Measurements from ENCODE around the gene SUFU.

DNA sequence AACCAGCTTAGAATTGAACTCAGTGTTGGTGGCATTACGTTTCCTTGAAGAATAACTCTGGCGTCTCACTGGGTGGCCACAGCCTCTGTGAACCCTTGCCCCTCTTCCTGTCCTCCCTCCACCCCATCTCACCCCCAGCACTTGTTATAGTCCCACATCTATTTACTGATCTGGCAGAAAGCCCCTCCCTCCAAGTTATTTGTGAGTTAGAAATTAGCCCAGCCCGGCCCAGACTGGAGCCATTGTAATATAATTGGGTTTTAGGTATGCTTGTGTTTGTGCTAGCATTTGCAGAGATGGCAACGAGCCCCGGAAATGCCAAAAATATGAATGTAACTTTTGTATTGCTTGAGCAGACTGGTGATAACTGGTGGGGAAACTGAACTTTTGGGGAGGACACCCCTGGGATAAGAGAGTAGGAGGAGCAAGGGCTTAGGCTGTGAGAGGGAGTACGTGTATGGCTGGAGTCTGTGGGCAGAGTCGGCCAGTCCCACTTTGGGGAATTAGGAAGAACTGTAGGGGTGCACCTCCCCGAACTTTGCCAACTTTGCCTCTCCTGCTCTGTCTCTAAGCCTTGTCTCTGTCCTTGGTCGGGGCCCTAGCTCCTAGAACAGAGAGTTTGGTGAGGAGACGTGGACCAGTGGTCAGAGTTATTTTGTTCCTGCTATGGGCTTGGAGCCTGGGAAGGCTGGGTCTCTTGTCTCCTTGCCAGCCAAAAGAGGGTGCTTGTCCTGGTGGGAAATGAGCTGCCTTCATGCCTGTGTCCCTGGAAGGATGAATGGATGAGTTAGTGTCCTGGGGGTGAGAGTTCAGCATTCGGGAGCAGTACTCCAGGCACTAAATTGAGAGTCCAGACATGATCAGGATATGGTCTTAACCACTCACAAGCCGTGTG lies 121.2 kb downstream of the SUFU start:
- no peak for TF ChIP-seq EZH2 (IDR thresholded peaks at IDR 0.05; ENCODE audit: borderline replicate concordance, low read depth, low read length, severe bottlenecking)
- TF ChIP-seq, protein P1, sequence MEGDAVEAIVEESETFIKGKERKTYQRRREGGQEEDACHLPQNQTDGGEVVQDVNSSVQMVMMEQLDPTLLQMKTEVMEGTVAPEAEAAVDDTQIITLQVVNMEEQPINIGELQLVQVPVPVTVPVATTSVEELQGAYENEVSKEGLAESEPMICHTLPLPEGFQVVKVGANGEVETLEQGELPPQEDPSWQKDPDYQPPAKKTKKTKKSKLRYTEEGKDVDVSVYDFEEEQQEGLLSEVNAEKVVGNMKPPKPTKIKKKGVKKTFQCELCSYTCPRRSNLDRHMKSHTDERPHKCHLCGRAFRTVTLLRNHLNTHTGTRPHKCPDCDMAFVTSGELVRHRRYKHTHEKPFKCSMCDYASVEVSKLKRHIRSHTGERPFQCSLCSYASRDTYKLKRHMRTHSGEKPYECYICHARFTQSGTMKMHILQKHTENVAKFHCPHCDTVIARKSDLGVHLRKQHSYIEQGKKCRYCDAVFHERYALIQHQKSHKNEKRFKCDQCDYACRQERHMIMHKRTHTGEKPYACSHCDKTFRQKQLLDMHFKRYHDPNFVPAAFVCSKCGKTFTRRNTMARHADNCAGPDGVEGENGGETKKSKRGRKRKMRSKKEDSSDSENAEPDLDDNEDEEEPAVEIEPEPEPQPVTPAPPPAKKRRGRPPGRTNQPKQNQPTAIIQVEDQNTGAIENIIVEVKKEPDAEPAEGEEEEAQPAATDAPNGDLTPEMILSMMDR (IDR thresholded peaks at IDR 0.05; ENCODE audit: borderline replicate concordance, extremely low read depth, low read length, poor library complexity, severe bottlenecking), result no peak
